Keratinocyte (primary cell): ENCODE measurements around the gene SLC3A2. TPM values are rescaled to one million over a fixed set of nuclear protein-coding genes. Genes with fewer than 3 reads are reported as not detected.

Experiments used
- polyA plus RNA-seq, 5 experiments: library from polyadenylated mRNA; depleted of rRNA in 3 of 5; stranded (reverse) in 3 of 5; stranded (forward) in 1 of 5; unstranded in 1 of 5; fragments of >200 nt; gene quantifications; 1 replicate in 1 of 5; 2 replicates in 3 of 5; 3 replicates in 1 of 5; pipeline versions ENCODE4 v1.2.1 to v1.2.3, GENCODE V29; 2011 to 2012; ENCODE audit warnings: missing spikeins in 2 of 5, low read depth in 1 of 5, low replicate concordance in 1 of 5
- small RNA-seq, 3 experiments: library from RNA; depleted of rRNA; stranded (forward); fragments of <200 nt; gene quantifications; one replicate each; pipeline ENCODE3, GENCODE V24; 2012; ENCODE audit warnings: low read depth in 3 of 3, low replicate concordance in 1 of 3; ENCODE audit not compliant: insufficient read length in 3 of 3

SLC3A2 gene
- polyA plus RNA-seq, 1 donor (not counting 4 experiments of a cell fraction or from before 2014, with no cell fraction given), result 469 TPM

Small RNA genes within 50 kb of the gene (small RNA-seq; reads per million reads assigned to genes)
- gene RF00099 (0 reads per million in 3 experiments), gene RN7SL259P (0 reads per million in 3 experiments), gene SNORD22 (0 reads per million in 3 experiments), gene SNORD26 (0 reads per million in 3 experiments), gene SNORD27 (0 reads per million in 3 experiments), gene SNORD28 (0 reads per million in 3 experiments), gene SNORD30 (228 to 10,805 (median 7,663) reads per million in 3 experiments)

Other genes with a start within 250 kb of the SLC3A2 start
- 153 to 211 TPM (median 176 TPM) in 3 replicates for gene GANAB, start 234.3 kb upstream of the SLC3A2 start, polyA plus RNA-seq
- gene INTS5, start 227.6 kb upstream of the SLC3A2 start, polyA plus RNA-seq, result 7.7 to 21.1 TPM (median 8.0 TPM) in 3 replicates
- gene C11orf98, start 215.7 kb upstream of the SLC3A2 start, polyA plus RNA-seq, result 58.9 to 81.5 TPM (median 76.5 TPM) in 3 replicates
- gene CSKMT, start 215.6 kb upstream of the SLC3A2 start, polyA plus RNA-seq, result 4.0 to 4.5 TPM (median 4.2 TPM) in 3 replicates
- gene UQCC3, start 209.2 kb upstream of the SLC3A2 start, polyA plus RNA-seq, result 8.3 to 11.7 TPM (median 8.6 TPM) in 3 replicates
- 3.8 to 5.3 TPM (median 4.9 TPM) in 3 replicates for gene LBHD1, start 208.6 kb upstream of the SLC3A2 start, polyA plus RNA-seq
- 45.9 to 72.5 TPM (median 58.5 TPM) in 3 replicates for gene UBXN1, start 201.8 kb upstream of the SLC3A2 start, polyA plus RNA-seq
- gene LRRN4CL, start 191.4 kb upstream of the SLC3A2 start, polyA plus RNA-seq, result 0.08 TPM in 3 replicates
- 21.9 to 50.5 TPM (median 38.6 TPM) in 3 replicates for gene BSCL2, start 173.5 kb upstream of the SLC3A2 start, polyA plus RNA-seq
- gene GNG3, start 173.2 kb upstream of the SLC3A2 start, polyA plus RNA-seq, result not detected in 3 replicates
- 17.2 to 29.0 TPM (median 20.3 TPM) in 3 replicates for gene HNRNPUL2, start 153.4 kb upstream of the SLC3A2 start, polyA plus RNA-seq
- 14.7 to 26.1 TPM (median 23.8 TPM) in 3 replicates for gene TTC9C, start 152.4 kb upstream of the SLC3A2 start, polyA plus RNA-seq
- 3.4 to 7.2 TPM (median 4.0 TPM) in 3 replicates for gene ZBTB3, start 126.7 kb upstream of the SLC3A2 start, polyA plus RNA-seq
- gene POLR2G, start 119.3 kb upstream of the SLC3A2 start, polyA plus RNA-seq, result 145 to 166 TPM (median 151 TPM) in 3 replicates
- gene TAF6L, start 109.5 kb upstream of the SLC3A2 start, polyA plus RNA-seq, result 14.7 to 16.1 TPM (median 14.8 TPM) in 3 replicates
- gene TMEM179B, start 93.5 kb upstream of the SLC3A2 start, polyA plus RNA-seq, result 35.4 to 76.4 TPM (median 38.6 TPM) in 3 replicates
- gene TMEM223, start 88.9 kb upstream of the SLC3A2 start, polyA plus RNA-seq, result 11.0 to 15.6 TPM (median 11.8 TPM) in 3 replicates
- gene NXF1, start 75.5 kb upstream of the SLC3A2 start, polyA plus RNA-seq, result 22.8 to 51.2 TPM (median 25.3 TPM) in 3 replicates
- gene STX5, start 48.8 kb upstream of the SLC3A2 start, polyA plus RNA-seq, result 20.4 to 30.4 TPM (median 25.6 TPM) in 3 replicates
- not detected in 3 replicates for gene TEX54, start 48.1 kb upstream of the SLC3A2 start, polyA plus RNA-seq
- 44.5 to 48.1 TPM (median 47.7 TPM) in 3 replicates for gene WDR74, start 41.3 kb upstream of the SLC3A2 start, polyA plus RNA-seq
- not detected in 3 replicates for gene CHRM1, start 40.5 kb downstream of the SLC3A2 start, polyA plus RNA-seq
- gene SLC22A6, start 104.1 kb downstream of the SLC3A2 start, polyA plus RNA-seq, result not detected in 3 replicates
- gene SLC22A8, start 134.9 kb downstream of the SLC3A2 start, polyA plus RNA-seq, result not detected in 3 replicates